B cell (primary cell): ENCODE data around the gene CCDC57. TPM values are rescaled to one million over a fixed set of nuclear protein-coding genes. Genes with fewer than 3 reads are reported as not detected.

ENCODE experiments used
- ATAC-seq: fragments of 200-7000 bp; cut with Tn5 transposase; one replicate; pipeline ENCODE4 v1.10.0; 2021; ENCODE audit warnings: low read depth, mild to moderate bottlenecking, moderate number of reproducible peaks, moderate library complexity
- CTCF ChIA-PET: fragments of 350-600 bp; sonication (Branson Sonifier 250); formaldehyde crosslinking; loops from one replicate; lab custom pipeline; 2021; ENCODE audit warnings: antibody characterized with exemption, inconsistent platforms; lab: Charles Lee
- POLR2A ChIA-PET: fragments of 350-600 bp; sonication (Branson Sonifier 250); formaldehyde crosslinking; loops from one replicate; lab custom pipeline; 2021; ENCODE audit warnings: antibody characterized with exemption; lab: Charles Lee
- DNase-seq: peaks from one replicate; pipeline ENCODE4 v3.0.0; 2013
- H2AFZ ChIP-seq: 2 replicates; pipeline ENCODE4 v1.6.1; 2012; ENCODE audit warnings: mild to moderate bottlenecking, low read depth, low read length; ENCODE audit not compliant: insufficient read depth, poor library complexity, severe bottlenecking
- H3K27ac ChIP-seq, 2 donors: 1 replicate in 1 of 2; 2 replicates in 1 of 2; pipeline ENCODE4 v1.5.1; 2012 to 2013; ENCODE audit warnings: low read length in 2 of 2, mild to moderate bottlenecking in 2 of 2, moderate library complexity in 1 of 2
- H3K27me3 ChIP-seq, 4 experiments: fragments of 200-600 bp in 1 of 4; sonication (generic) in 1 of 4; replicated peaks in 1 of 4; 1 replicate in 2 of 4; 2 replicates in 2 of 4; pipeline versions ENCODE4 v1.6.1 to v1.7.0; 2013 to 2016; ENCODE audit warnings: low read length in 3 of 4, mild to moderate bottlenecking in 2 of 4, mixed read lengths in 1 of 4, moderate library complexity in 1 of 4; ENCODE audit not compliant: insufficient read depth in 4 of 4, control insufficient read depth in 3 of 4; ENCODE audit errors: control extremely low read depth in 1 of 4
- H3K36me3 ChIP-seq, 2 experiments: replicated peaks in 1 of 2; 1 replicate in 1 of 2; 2 replicates in 1 of 2; pipeline versions ENCODE4 v1.6.1 to v1.7.1; 2013; ENCODE audit warnings: low read length in 1 of 2; ENCODE audit not compliant: insufficient read depth in 2 of 2, control insufficient read depth in 1 of 2; ENCODE audit errors: control extremely low read depth in 1 of 2, extremely low read depth in 1 of 2
- H3K4me1 ChIP-seq, 2 donors: fragments of 200-600 bp in 1 of 2; sonication (generic) in 1 of 2; 1 replicate in 1 of 2; 2 replicates in 1 of 2; pipeline versions ENCODE4 v1.5.1 to v1.6.1; 2013 to 2017; ENCODE audit warnings: low read length in 2 of 2; ENCODE audit not compliant: control insufficient read depth in 2 of 2, insufficient read depth in 2 of 2
- H3K4me2 ChIP-seq: replicated peaks from 2 replicates; pipeline ENCODE3; 2012; ENCODE audit warnings: mild to moderate bottlenecking, low read depth, low read length; ENCODE audit not compliant: poor library complexity, severe bottlenecking
- H3K4me3 ChIP-seq, 5 experiments: fragments of 200-600 bp in 1 of 5; sonication (generic) in 1 of 5; 1 replicate in 3 of 5; 2 replicates in 2 of 5; pipeline versions ENCODE4 v1.5.1 to v1.7.0; 2011 to 2016; ENCODE audit warnings: low read length in 4 of 5, mild to moderate bottlenecking in 4 of 5, low read depth in 2 of 5, control low read depth in 1 of 5, moderate library complexity in 1 of 5; ENCODE audit not compliant: insufficient read depth in 1 of 5; ENCODE audit errors: control extremely low read depth in 1 of 5, extremely low read depth in 1 of 5
- H3K79me2 ChIP-seq: fragments of 200-600 bp; sonication (generic); one replicate; pipeline ENCODE4 v1.6.0; 2016; ENCODE audit warnings: low read length; ENCODE audit not compliant: control insufficient read depth, insufficient read depth
- H3K9ac ChIP-seq: fragments of 200-600 bp; sonication (generic); 2 replicates; pipeline ENCODE4 v1.6.1; 2017; ENCODE audit warnings: mild to moderate bottlenecking, low read length, moderate library complexity
- H3K9me3 ChIP-seq, 3 donors: one replicate each; pipeline versions ENCODE4 v1.6.1 to v1.7.1; 2013; ENCODE audit warnings: low read length in 2 of 3; ENCODE audit not compliant: control insufficient read depth in 2 of 3, insufficient read depth in 1 of 3; ENCODE audit errors: control extremely low read depth in 1 of 3
- H4K20me1 ChIP-seq: 2 replicates; pipeline ENCODE4 v1.6.0; 2012; ENCODE audit warnings: mild to moderate bottlenecking, low read length; ENCODE audit not compliant: insufficient read depth, control insufficient read depth, poor library complexity, severe bottlenecking
- H3K27ac Mint-ChIP-seq: one replicate; pipeline ENCODE4 v1.8.0; 2021; ENCODE audit warnings: mixed read lengths
- H3K27me3 Mint-ChIP-seq: one replicate; pipeline ENCODE4 v1.8.0; 2021; ENCODE audit warnings: mixed read lengths
- H3K4me1 Mint-ChIP-seq: one replicate; pipeline ENCODE4 v1.8.0; 2021; ENCODE audit warnings: mixed read lengths
- H3K4me3 Mint-ChIP-seq: one replicate; pipeline ENCODE4 v1.8.0; 2021; ENCODE audit warnings: mixed read lengths
- H3K9me3 Mint-ChIP-seq: one replicate; pipeline ENCODE4 v1.8.0; 2022; ENCODE audit warnings: mixed read lengths; ENCODE audit not compliant: insufficient read depth
- CTCF ChIP-seq: fragments of 200-600 bp; IDR thresholded peaks from one replicate; pipeline ENCODE4 v1.8.0; 2022; ENCODE audit warnings: antibody characterized with exemption, mild to moderate bottlenecking
- EZH2 ChIP-seq: IDR thresholded peaks from 2 replicates; pipeline ENCODE4 v1.6.1; 2012; ENCODE audit warnings: borderline replicate concordance, low read depth, mild to moderate bottlenecking, moderate library complexity, low read length; ENCODE audit not compliant: insufficient read depth, poor library complexity, severe bottlenecking
- WGBS: methylation state at CpG from one replicate; pipeline ENCODE4 v1.1.5; 2013; ENCODE audit warnings: missing lambda C conversion rate; ENCODE audit not compliant: insufficient coverage; 5-methylcytosine and 5-hydroxymethylcytosine counted together
- intact Hi-C: fragments of 100-400 bp; cut with micrococcal nuclease; formaldehyde crosslinking; loops from one replicate; pipeline ENCODE4 v1.10.0; 2022
- polyA plus RNA-seq: library from polyadenylated mRNA; depleted of rRNA; stranded (reverse); fragments of >200 nt; gene quantifications from 2 replicates; pipeline ENCODE4 v1.2.3, GENCODE V29; 2012
- total RNA-seq, 2 donors: library from RNA; stranded (reverse); fragments of 120-200 nt in 1 of 2; gene quantifications; 1 replicate in 1 of 2; 2 replicates in 1 of 2; pipeline versions ENCODE4 v1.2.3 to v1.2.4, GENCODE V29; 2013 to 2022

CCDC57 gene
- total and polyA plus RNA-seq, 2 donors (not counting 1 experiment from before 2014, with no cell fraction given), result 49.7 to 67.2 TPM

GRCh38 chr17:82114447-82114846 lies 98.2 kb downstream of the CCDC57 start:
- DNase-seq (no peak), ATAC-seq (no peak)
- no peaks in the 10 kb centered on the region for H3K9me3 Mint-ChIP-seq
- no peak for TF ChIP-seq EZH2
- no peak for TF ChIP-seq CTCF
- H3K4me3 Mint-ChIP-seq, result no peak overlapping the region
- intact Hi-C loops, result no loop called here
- ChIA-PET POLR2A (interaction anchor here (0.5 kb wide), 1 partner anchor 602 kb away, joined by 3 read pairs; the partner anchor contains the start of gene FN3KRP), CTCF (no interaction called here)
- Histone ChIP-seq H3K36me3 (no peaks in the 10 kb centered on the region), H3K4me2 (no peak overlapping the region), H3K79me2 (no peaks in the 10 kb centered on the region), H3K9ac (no peak overlapping the region), H3K9me3 (no peaks in the 10 kb centered on the region), H4K20me1 (no peaks in the 10 kb centered on the region), H3K27ac (no peak overlapping the region), H3K4me1 (no peaks in the 10 kb centered on the region), H2AFZ (no peak overlapping the region), H3K27me3 (no peaks in the 10 kb centered on the region), H3K4me3 (no peak overlapping the region)
- no peaks in the 10 kb centered on the region for H3K4me1 Mint-ChIP-seq
- no peaks in the 10 kb centered on the region for H3K27me3 Mint-ChIP-seq
- no peak overlapping the region for H3K27ac Mint-ChIP-seq
- 100% methylated on average over 3 of the region's 10 CpGs for WGBS

GRCh38 chr17:82113941-82114340 lies 98.7 kb downstream of the CCDC57 start:
- Histone ChIP-seq H2AFZ (no peak overlapping the region), H3K27me3 (no peaks in the 10 kb centered on the region), H3K27ac (no peak overlapping the region), H3K9ac (no peak overlapping the region), H3K36me3 (no peaks in the 10 kb centered on the region), H3K79me2 (no peaks in the 10 kb centered on the region), H3K4me3 (no peak overlapping the region), H3K4me1 (no peaks in the 10 kb centered on the region), H3K4me2 (no peak overlapping the region), H4K20me1 (no peaks in the 10 kb centered on the region), H3K9me3 (no peaks in the 10 kb centered on the region)
- H3K4me3 Mint-ChIP-seq, result no peak overlapping the region
- H3K27me3 Mint-ChIP-seq, result no peaks in the 10 kb centered on the region
- CTCF ChIA-PET, result no interaction called here
- WGBS, result 99% methylated on average over 9 of the region's 13 CpGs
- intact Hi-C loops, result no loop called here
- no peak overlapping the region for H3K27ac Mint-ChIP-seq
- no peaks in the 10 kb centered on the region for H3K4me1 Mint-ChIP-seq
- TF ChIP-seq CTCF, result no peak
- TF ChIP-seq EZH2, result no peak
- POLR2A ChIA-PET, result interaction anchor here (0.5 kb wide), 1 partner anchor 603 kb away, joined by 3 read pairs; the partner anchor contains the start of gene FN3KRP
- H3K9me3 Mint-ChIP-seq, result no peaks in the 10 kb centered on the region
- DNase-seq (no peak), ATAC-seq (no peak)
